Body of pancreas (tissue), 4 donors: ENCODE data around the gene TAF13.

Source experiments
- CTCF ChIP-seq, 7 experiments: fragments of 450-650 bp in 4 of 7; fragments of 200-600 bp in 3 of 7; sonication (generic) in 3 of 7; IDR thresholded peaks; one replicate each; pipeline ENCODE4 v1.5.1; 2016 to 2019; ENCODE audit warnings: antibody characterized with exemption in 7 of 7
- POLR2A ChIP-seq, 3 donors: fragments of 450-650 bp; IDR thresholded peaks; one replicate each; pipeline ENCODE4 v1.6.1; 2016; ENCODE audit warnings: antibody characterized with exemption in 3 of 3, mild to moderate bottlenecking in 2 of 3

- TF ChIP-seq CTCF (IDR thresholded peaks at IDR 0.05) (no peak), POLR2A (IDR thresholded peaks at IDR 0.05) (no peak)
Observed at GRCh38 chr1:109079240-109079622, 3.4 kb upstream of the TAF13 start.
